ENCODE results near the gene TENT5C. TPM values are rescaled to one million over a fixed set of nuclear protein-coding genes. Genes with fewer than 3 reads are reported as not detected.

TENT5C gene
- total and polyA plus RNA-seq, 2 of the 8 experiments (the other 6 are each of a cell fraction or from before 2014, with no cell fraction given) = 0.38 to 0.99 TPM

- ChIA-PET POLR2A (ENCODE audit: partially characterized antibody) (interaction anchor here (1.7 kb wide), 1 partner anchor 50 kb away, joined by 6 read pairs; no protein-coding TSS in a partner anchor), CTCF (ENCODE audit: partially characterized antibody) (interaction anchor here (0.6 to 2.4 kb wide), 6 partner anchors 14 to 337 kb away, joined by 3 to 6 read pairs (median 4); no protein-coding TSS in a partner anchor)
- Histone ChIP-seq H2AK5ac (ENCODE audit: low read depth, low read length) (no peak overlapping the region), H3K79me1 (ENCODE audit: low read depth, low read length) (no peaks in the 10 kb centered on the region), H3K23me2 (ENCODE audit: low read depth, low read length) (no peaks in the 10 kb centered on the region), H2AFZ (ENCODE audit: low read length) (0 out of 2 replicates have a peak overlapping the region, but pooled peaks have one; percentile 1), H4K91ac (replicated peaks; ENCODE audit: insufficient read length, low read length) (no peak overlapping the region), H3K56ac (replicated peaks; ENCODE audit: insufficient read length, low read depth, low read length) (no peak overlapping the region), H3K14ac (ENCODE audit: insufficient read length) (no peak overlapping the region), H3K4me2 (ENCODE audit: insufficient read depth in 1 of 2, low read depth in 2 of 2, low read length in 2 of 2) (no peak overlapping the region), H3K36me3 (ENCODE audit: control insufficient read depth in 2 of 4, insufficient read depth in 4 of 4, low read length in 3 of 4) (no peaks in the 10 kb centered on the region), H3K18ac (ENCODE audit: extremely low read depth, low read length) (no peak overlapping the region), H2BK120ac (replicated peaks; ENCODE audit: low read depth, low read length) (no peak overlapping the region), H3K27ac (ENCODE audit: low read depth, low read length) (no peak overlapping the region), H3K23ac (ENCODE audit: insufficient read length) (no peak overlapping the region), H2BK12ac (ENCODE audit: low read depth, low read length) (no peak overlapping the region), H4K20me1 (replicated peaks in 1 of 2; ENCODE audit: control insufficient read depth in 1 of 2, insufficient read depth in 2 of 2, low read length in 2 of 2) (no peaks in the 10 kb centered on the region), H3K4me1 (replicated peaks in 1 of 4; ENCODE audit: control insufficient read depth in 3 of 4, insufficient read depth in 4 of 4, low read length in 3 of 4) (no peaks in the 10 kb centered on the region; a peak in 1 of 7 replicates), H3K27me3 (replicated peaks in 1 of 4; ENCODE audit: control insufficient read depth in 3 of 4, extremely low read depth in 1 of 4, insufficient read depth in 3 of 4, low read length in 3 of 4) (peaks cover 0 to 1% (median 0%) of the 10 kb centered on the region in 4 experiments; a peak in 2 of 7 replicates), H2BK5ac (ENCODE audit: low read depth, low read length) (no peak overlapping the region), H3K9me3 (ENCODE audit: insufficient read depth in 2 of 2, low read depth in 1 of 2, low read length in 1 of 2) (no peaks in the 10 kb centered on the region), H3K4me3 (ENCODE audit: extremely low read depth in 1 of 4, insufficient read depth in 2 of 4, low read depth in 3 of 4, low read length in 4 of 4) (no peak overlapping the region), H4K8ac (ENCODE audit: extremely low read depth, insufficient read depth, low read length) (no peak overlapping the region), H4K5ac (ENCODE audit: insufficient read length, low read depth, low read length) (no peak overlapping the region), H2BK20ac (ENCODE audit: low read length) (no peak overlapping the region), H2BK15ac (ENCODE audit: low read length) (no peak overlapping the region), H3K79me2 (ENCODE audit: control insufficient read depth in 1 of 2, insufficient read depth in 2 of 2, low read length in 2 of 2) (no peaks in the 10 kb centered on the region), H3K9ac (replicated peaks in 1 of 4; ENCODE audit: extremely low read depth in 1 of 4, low read depth in 3 of 4, low read length in 3 of 4) (no peak overlapping the region), H3K4ac (replicated peaks; ENCODE audit: insufficient read length, low read depth, low read length) (no peak overlapping the region)
- WGBS, 2 experiments (ENCODE audit: extremely low coverage in 1 of 2, insufficient coverage in 1 of 2, insufficient read length in 1 of 2, insufficient replicate concordance in 2 of 2, low coverage in 1 of 2, low lambda C conversion rate in 2 of 2, missing lambda C conversion rate in 1 of 2) = 72% methylated on average over 3 of the region's 3 CpGs; no CpG with 5 or more reads in 1 of the 2 experiments
- FAIRE-seq (no peak), DNase-seq (ENCODE audit: low read depth in 1 of 2, low spot score in 2 of 2) (no peak)
- TF ChIP-seq POLR2AphosphoS5 (IDR thresholded peaks at IDR 0.05; ENCODE audit: low read depth, low read length) (no peak), SUZ12 (IDR thresholded peaks at IDR 0.05; ENCODE audit: low read length) (no peak), SP2 (IDR thresholded peaks at IDR 0.05; ENCODE audit: low read length) (no peak), RBBP5 (IDR thresholded peaks at IDR 0.05; ENCODE audit: borderline replicate concordance, low read depth, low read length) (no peak), SAP30 (IDR thresholded peaks at IDR 0.05; ENCODE audit: insufficient read depth, insufficient replicate concordance, low read length) (no peak), CHD1 (IDR thresholded peaks at IDR 0.05; ENCODE audit: low read depth, low read length) (no peak), SIRT6 (IDR thresholded peaks at IDR 0.05; ENCODE audit: low read length) (no peak), MAX (IDR thresholded peaks at IDR 0.05) (no peak), TBP (IDR thresholded peaks at IDR 0.05; ENCODE audit: low read depth, low read length) (no peak), HDAC6 (IDR thresholded peaks at IDR 0.05; ENCODE audit: low read depth, low read length) (no peak), RAD21 (IDR thresholded peaks at IDR 0.05 in 1 of 2, conservative IDR thresholded peaks at IDR 0.05 in 1 of 2; ENCODE audit: low read depth in 2 of 2, low read length in 2 of 2) (no peak), KDM1A (IDR thresholded peaks at IDR 0.05; ENCODE audit: borderline replicate concordance, low read length) (no peak), JUND (IDR thresholded peaks at IDR 0.05; ENCODE audit: low read length) (no peak), TAF7 (optimal IDR thresholded peaks at IDR 0.05; ENCODE audit: borderline replicate concordance, low read depth, low read length) (no peak)
These were observed 51.2 kb downstream of the TENT5C start for GRCh38 chr1:117657031-117657430.
